ELR (cell line): Measurements from ENCODE around the gene CDK5RAP3.
"Not testable (repeated sequence)": the region's sequence is repeated elsewhere in the genome, so short reads cannot be mapped to it uniquely, and the experiment has no call there.

Experiments
- DNase-seq: peaks from one replicate; pipeline ENCODE4 v3.0.0-alpha.2; 2015; ENCODE audit warnings: low read depth

CDK5RAP3 gene

GRCh38 chr17:47999582-47999981 lies 28.7 kb downstream of the CDK5RAP3 start:
- DNase-seq = peak; percentile 80

DNA sequence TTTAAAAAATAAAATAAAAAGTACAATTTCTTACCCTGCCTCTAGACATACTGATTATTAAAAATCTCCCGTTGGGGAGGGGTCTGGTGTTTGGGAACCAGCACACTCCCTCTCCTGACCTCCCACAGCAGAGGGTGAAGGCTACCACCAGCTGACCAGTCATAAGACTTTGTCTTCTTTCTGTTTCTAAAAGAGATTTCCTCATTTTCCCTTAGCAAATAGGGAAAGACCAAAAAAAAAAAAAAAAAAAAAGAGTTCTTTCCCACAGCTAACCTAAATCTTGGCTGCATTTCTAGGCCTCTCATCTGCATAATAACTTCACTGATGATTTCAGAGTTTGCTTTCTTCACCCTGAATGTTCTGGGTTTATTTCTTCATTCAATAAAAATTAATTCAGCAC lies 30.3 kb downstream of the CDK5RAP3 start:
- DNase-seq = no peak

- not testable (repeated sequence) for DNase-seq
Observed at GRCh38 chr17:48001657-48002056, 30.7 kb downstream of the CDK5RAP3 start.

DNA sequence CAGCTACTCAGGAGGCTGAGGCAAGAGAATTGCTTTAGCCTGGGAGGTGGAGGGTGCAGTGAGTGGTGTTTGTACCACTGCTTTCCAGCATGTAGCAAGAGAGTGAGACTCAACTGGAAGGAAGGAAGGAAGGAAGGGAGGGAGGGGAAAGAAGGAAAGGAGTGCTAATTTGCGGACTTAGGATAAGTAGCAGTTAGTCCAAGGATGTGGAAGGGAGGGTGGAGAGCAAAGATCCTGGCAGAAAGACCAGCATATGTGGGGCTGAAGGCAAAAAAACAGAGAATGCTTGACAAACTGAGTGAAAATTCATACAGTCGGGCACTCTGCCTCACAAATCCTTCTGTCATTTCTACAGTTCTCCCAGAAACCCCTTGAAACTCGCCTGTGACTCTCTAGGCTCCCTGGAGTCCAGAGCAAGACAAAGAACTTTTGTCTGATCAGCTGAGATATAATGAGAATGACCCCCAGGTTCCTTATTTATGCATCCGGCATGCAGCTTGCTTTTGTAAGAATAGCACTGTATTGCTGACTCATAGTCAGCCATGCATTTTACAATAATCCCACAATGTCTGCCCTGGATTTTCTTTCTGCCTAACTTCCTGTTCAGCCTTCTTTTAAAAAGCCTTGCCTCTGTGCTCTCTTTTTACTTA lies 31.5 kb downstream of the CDK5RAP3 start:
- DNase-seq = peak; percentile 94

DNA sequence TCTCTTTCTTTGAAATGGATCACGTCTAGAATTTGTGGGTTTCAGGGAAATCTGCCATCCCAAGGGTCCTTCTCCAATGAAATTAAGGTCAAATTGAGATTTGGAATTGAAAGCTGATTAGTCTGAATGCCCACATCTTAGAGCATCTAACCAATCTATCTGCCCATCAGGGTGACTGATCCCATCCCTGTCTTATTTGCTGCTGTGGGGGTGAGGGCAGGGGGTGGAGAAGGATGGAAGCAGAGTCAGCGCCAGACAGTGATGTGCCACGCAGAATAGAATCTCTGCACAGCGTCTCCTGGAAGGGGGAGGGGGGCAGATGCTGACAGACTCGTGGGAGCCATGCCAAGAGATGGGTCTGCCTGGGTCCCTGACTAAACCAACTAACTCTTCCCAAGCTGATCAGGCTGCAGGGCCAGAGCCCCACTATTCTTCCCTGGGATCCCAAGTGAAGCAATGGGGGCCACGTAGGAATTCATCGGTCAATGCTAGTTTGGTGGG lies 32.1 kb downstream of the CDK5RAP3 start:
- no peak for DNase-seq

GRCh38 chr17:48003417-48004151 lies 32.7 kb downstream of the CDK5RAP3 start:
- DNase-seq = no peak

- peak; percentile 47 for DNase-seq
Observed at GRCh38 chr17:48004983-48005382, 34.1 kb downstream of the CDK5RAP3 start.

DNA sequence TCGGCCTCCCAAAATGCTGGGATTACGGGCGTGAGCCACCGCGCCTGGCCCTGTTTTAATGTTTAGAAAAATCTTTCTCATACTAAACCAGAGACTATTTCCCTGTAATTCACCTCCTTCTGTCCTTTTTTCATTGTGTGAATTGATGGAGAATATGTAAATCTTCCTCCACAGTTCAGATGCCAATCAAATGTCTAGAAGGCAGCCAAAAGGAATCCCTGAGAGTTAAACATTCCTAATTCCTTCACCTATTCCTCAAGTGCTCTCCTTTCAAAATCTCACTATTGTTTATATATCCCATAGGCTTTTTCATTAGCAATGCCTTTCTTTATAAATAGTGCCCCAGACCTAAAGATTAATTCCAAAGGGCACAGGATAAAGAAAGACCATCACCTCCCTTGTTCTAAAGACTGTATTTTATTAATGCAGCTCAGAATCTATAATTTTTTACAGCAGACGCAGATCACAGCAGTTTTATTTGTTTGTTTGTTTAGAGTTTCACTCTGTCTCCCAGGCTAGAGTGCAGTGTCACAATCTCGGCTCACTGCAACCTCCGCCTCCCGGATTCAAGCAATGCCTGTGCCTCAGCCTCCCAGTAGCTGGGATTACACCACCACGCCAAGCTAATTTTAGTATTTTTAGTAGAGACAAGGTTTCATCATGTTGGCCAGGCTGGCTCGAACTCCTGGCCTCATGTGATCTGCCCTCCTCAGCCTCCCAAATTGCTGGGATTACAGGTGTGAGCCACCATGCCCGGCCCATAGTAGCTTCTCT lies 36.2 kb downstream of the CDK5RAP3 start:
- DNase-seq = no peak

DNA sequence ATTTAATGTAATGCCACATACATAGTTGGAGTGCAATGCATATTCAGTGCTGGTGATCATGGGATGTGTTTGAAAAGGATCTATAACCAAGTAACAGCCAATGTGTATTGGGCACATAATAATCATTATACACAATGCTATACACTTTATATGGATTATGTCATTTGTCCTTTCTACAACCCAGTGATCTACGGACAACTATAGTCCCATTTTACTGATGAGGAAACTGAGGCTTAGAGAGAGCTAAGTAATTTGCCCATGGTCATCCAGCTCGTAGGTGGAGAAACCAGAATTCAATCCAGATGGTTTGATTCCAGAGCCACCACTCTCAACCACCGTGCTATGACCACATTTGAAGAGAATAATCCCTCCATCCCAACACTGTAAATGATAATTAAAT lies 39.3 kb downstream of the CDK5RAP3 start:
- no peak for DNase-seq

- peak; percentile 77 for DNase-seq
Observed at GRCh38 chr17:48011405-48012150, 40.7 kb downstream of the CDK5RAP3 start.

DNA sequence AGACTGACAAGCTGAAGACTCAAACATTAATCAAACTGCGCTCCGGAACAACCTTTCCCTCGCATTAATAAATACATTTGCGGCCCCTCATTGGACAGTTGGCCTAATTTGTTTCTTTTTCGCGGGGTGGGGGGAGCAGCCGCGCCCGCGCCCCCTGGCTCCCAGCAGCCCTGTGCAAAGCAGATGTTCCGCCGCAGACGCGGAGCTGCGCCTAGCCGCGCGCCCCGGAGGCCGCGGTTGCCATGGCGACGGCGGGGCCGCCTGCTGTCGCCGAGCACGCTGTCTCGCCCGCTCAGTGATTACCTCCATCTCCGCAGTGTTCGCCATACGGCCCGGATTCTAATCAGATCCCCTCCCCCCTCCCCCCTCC lies 41.2 kb downstream of the CDK5RAP3 start:
- DNase-seq = peak; percentile 66

DNA sequence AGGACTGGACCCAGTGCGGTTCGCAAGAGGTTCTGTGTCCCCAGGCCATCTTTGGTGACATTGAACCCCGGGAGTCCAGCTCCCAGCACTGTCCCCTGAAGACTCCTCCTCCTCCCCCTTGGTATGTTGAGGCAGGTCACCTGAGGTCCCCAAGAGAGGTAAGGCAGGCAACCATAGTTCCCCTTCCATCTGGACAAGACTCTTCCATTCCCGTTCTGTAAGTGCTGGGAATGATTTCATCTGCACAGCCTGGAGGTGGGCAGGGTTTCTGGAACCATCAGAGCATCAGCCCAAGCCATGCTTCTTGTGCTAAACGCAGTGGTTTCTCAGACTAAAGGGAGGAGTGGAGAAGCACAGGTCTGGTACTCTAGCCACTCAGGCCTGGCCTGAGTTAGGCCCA lies 41.7 kb downstream of the CDK5RAP3 start:
- DNase-seq = no peak

- no peak for DNase-seq
Observed at GRCh38 chr17:48013876-48014594, 43.1 kb downstream of the CDK5RAP3 start.

- DNase-seq = no peak
Observed at GRCh38 chr17:48014595-48015111, 43.7 kb downstream of the CDK5RAP3 start.

DNA sequence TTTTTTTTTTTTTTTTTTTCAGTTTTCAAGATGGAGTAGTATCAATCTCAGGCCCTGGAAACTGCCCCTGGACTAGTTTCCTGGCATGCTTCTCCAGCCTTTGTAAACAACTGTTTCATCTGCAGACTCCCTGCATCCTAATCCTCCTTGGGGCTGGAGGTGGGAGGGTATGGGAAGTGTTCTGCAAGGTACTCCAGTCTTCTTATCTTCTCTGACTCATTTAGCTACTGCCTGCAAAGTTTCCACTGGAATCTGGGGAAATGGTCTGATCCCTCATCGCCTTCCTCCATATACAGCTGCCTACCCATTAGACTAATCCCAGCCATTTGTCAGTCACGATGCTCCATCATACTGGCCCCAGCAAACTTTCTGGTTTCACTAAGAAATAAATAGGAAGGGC lies 45.2 kb downstream of the CDK5RAP3 start:
- DNase-seq = peak; percentile 24

GRCh38 chr17:48017817-48018158 lies 46.9 kb downstream of the CDK5RAP3 start:
- not testable (repeated sequence) for DNase-seq

DNA sequence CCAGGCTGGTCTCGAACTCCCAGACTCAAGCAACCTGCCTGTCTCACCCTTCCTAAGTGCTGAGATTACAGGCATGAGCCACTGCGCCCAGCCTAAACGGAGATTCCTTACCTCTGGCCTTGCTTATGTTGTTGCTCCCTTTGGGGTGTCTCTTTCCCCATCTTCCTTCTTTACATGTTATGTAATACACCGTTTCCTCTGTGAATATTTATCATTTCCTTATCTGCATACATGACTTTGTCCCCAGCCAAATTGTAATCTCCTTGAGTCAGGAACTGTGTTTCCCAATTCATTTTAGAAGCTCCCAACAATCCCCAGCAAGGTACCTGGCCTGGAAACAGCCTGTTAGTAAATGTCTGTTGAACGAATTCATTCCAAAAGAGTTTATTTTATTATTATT lies 51.0 kb downstream of the CDK5RAP3 start:
- no peak for DNase-seq

GRCh38 chr17:48022901-48023300 lies 52.0 kb downstream of the CDK5RAP3 start:
- no peak for DNase-seq

DNA sequence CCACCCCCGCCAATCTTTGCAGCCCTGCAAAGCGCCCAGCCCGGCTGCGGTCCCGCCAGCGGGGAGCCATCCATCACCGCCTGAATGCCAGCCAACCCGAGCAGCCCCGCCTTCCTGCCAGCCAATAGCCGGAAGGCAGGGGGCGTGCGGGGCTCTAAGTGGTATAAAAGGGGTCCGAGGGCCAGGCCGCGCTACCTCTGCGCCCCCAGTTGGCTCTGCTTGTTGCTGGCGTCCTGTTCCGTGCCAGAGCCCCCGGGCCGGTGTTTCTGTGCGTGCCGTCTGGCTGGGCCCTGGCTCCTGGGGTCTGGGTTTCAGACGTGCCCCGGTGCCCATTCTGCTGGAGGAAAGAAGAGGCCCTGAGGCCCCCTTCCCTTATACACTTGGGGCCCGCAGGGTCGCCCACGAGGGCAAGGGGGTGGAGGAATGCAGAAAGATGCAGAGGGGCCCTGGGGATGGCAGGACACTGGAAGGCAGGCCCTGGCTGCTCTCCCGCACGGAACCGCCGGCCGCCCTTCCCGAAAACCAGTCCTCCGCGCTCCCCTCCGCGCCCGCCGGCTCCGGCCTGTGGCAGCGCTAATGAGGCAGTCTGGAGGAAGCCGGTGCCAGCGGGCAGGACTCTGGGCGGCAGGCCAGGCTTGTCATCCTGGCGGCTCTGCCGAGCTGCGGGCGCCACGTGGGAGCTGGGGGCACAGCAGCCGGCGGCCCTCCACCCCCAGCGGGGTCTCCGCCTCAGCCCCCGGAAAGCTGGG lies 52.7 kb downstream of the CDK5RAP3 start:
- peak; percentile 85 for DNase-seq
